GM12874 (cell line): ENCODE data around the gene CPVL.
A peak's percentile ranks its signal among the peaks of the same experiment; 100 is the strongest.

Experiments used
- TF ChIP-seq, protein P1 (sequence below): IDR thresholded peaks from 2 replicates; pipeline ENCODE4 v1.5.1; 2011; ENCODE audit warnings: low read depth, mild to moderate bottlenecking, control low read depth, low read length, moderate library complexity; ENCODE audit not compliant: insufficient read depth

The CPVL gene

GRCh38 chr7:29190349-29191045 is 44.2 kb upstream of the CPVL start:
- TF ChIP-seq, protein P1, sequence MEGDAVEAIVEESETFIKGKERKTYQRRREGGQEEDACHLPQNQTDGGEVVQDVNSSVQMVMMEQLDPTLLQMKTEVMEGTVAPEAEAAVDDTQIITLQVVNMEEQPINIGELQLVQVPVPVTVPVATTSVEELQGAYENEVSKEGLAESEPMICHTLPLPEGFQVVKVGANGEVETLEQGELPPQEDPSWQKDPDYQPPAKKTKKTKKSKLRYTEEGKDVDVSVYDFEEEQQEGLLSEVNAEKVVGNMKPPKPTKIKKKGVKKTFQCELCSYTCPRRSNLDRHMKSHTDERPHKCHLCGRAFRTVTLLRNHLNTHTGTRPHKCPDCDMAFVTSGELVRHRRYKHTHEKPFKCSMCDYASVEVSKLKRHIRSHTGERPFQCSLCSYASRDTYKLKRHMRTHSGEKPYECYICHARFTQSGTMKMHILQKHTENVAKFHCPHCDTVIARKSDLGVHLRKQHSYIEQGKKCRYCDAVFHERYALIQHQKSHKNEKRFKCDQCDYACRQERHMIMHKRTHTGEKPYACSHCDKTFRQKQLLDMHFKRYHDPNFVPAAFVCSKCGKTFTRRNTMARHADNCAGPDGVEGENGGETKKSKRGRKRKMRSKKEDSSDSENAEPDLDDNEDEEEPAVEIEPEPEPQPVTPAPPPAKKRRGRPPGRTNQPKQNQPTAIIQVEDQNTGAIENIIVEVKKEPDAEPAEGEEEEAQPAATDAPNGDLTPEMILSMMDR: no peak

DNA sequence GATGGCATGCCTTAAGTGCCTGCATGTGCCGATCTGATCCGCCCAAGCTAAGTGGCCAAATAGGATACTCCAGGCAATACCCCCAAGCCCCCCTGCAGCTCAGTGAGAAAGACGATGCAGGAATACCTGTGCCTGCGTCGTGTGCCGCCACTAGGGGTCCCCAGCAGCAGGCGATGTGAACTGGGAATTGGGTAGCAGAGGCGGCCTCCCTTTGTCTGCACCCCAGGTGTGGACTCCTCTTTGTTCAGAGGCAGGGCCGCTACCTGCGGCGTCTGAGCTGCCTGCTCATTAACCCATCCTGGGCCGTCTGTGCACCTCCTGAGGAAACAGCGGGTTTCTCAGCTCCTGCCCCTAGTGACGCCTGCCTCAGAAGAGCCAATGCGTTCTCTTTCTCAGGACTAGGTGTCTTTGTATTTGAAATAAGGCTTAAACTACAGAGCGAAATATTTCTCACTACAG is 43.4 kb upstream of the CPVL start:
- TF ChIP-seq, protein P1: peak; percentile 94

GRCh38 chr7:29185613-29186012 is 39.3 kb upstream of the CPVL start:
- TF ChIP-seq, protein P1: no peak

DNA sequence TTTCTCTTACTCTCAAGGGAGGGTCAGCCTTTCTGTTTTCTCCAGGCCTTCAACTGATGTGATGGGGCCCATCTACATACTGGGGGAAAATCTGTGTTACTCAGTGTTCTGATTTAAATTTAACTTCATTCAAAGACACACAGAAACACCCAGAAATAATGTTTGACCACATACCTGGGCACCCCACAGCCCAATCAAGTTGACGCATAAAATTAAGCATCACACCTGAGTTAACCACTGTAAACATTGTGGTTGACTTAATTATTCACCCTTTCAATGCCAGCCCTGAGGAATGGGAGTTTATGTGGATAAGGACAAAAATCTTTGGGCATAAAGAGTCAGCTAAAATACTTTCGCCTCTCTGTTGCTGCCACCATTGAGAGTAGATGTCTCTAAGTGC is 38.3 kb upstream of the CPVL start:
- TF ChIP-seq, protein P1: no peak

DNA sequence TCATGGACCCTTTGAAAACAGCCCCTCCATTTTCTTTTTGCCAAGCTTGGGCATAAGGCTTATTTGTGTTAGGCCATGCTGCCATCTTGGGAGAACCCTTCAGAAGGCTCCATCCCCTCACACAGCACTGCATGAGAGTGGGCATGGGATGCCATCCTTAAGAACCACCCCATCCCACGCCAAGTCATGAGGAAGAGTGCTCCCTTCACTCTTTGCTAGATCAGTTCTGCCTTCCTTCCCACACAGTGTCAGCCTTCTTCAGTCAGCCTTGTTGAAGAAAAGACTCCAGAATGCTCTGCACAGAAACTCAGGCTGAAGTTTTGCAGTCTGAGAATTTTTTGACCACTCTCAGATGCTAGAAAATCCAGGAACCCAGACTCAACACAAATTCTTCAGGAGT is 32.8 kb upstream of the CPVL start:
- TF ChIP-seq, protein P1: no peak

DNA sequence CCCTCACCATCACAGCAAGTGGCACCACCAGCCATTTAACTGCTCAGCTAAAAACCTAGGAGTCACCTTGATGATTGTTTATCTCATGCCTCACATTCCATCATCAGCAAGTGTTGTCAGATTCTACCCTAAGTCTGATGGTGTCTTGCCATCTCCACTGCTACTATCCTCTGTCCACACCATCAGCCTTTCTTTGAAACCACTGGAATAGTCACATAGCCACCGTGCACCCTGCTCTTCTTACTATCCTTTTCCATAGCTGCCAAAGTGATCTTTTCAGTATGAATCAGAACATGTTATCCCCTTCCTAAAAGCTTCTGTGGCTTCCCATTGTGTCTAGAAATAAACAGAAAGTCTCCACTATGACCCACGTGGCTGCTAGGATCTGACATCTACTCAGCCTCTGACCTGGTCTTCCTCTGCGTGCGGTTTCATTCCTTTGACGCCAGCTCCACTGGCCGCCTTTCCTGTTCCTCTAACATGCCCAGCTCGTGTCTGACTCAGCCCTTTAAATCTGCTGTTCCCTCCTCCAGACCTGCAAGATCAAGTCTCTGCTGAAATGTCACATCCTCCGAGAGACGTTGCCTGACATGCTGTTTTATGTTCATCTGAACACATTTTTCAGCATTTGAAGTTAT is 31.7 kb upstream of the CPVL start:
- TF ChIP-seq, protein P1: no peak

GRCh38 chr7:29173458-29173857 is 27.1 kb upstream of the CPVL start:
- TF ChIP-seq, protein P1: no peak
